ENCODE data around the gene TLN1. TPM values are rescaled to one million over a fixed set of nuclear protein-coding genes. Genes with fewer than 3 reads are reported as not detected.

TLN1 gene
- total and polyA plus RNA-seq, 2 of the 4 experiments (the other 2 are of a cell fraction) = 228 to 346 TPM

GRCh38 chr9:35667939-35668338 is 64.1 kb downstream of the TLN1 start:
- H3K56ac ChIP-seq (ENCODE audit: extremely low read depth, insufficient read depth, low read length) = no peak overlapping the region
- peaks cover 15 to 26% of the 10 kb centered on the region in 2 experiments; a peak in 3 of 4 replicates for H3K79me1 ChIP-seq (ENCODE audit: low read depth in 1 of 2, low read length in 2 of 2)
- peak overlapping the region; percentile 13; the same call in 1 of the 2 replicates for H2AK5ac ChIP-seq (ENCODE audit: low read depth, low read length)
- H3K9me3 ChIP-seq (ENCODE audit: control insufficient read depth, insufficient read depth, low read length) = no peaks in the 10 kb centered on the region
- H2AFZ ChIP-seq (replicated peaks; ENCODE audit: low read length, poor library complexity) = peak overlapping the region; percentile 17
- CTCF ChIA-PET = no interaction called here
- H2BK20ac ChIP-seq (ENCODE audit: low read depth, low read length) = no peak overlapping the region; the same call in 1 of the 2 replicates
- H4K8ac ChIP-seq (ENCODE audit: low read depth in 2 of 2, low read length in 2 of 2) = no peak overlapping the region
- dilution Hi-C loops (cut with HindIII; ENCODE audit: low sequenced_read_pairs, unreplicated experiment) = no loop called here
- no peak overlapping the region for H3K23ac ChIP-seq (ENCODE audit: low read depth, low read length)
- no peak overlapping the region for H2BK5ac ChIP-seq (ENCODE audit: low read depth, low read length, poor library complexity, severe bottlenecking)
- intact Hi-C loops (cut with micrococcal nuclease) = no loop called here
- DNase-seq (no peak), ATAC-seq (ENCODE audit: low read depth) (no peak)
- H3K4me3 ChIP-seq (ENCODE audit: insufficient read depth, low read depth, low read length) = no peak overlapping the region
- H3K9me1 ChIP-seq (ENCODE audit: insufficient read depth, low read length) = peaks cover 27% of the 10 kb centered on the region
- H3K18ac ChIP-seq (ENCODE audit: low read depth, low read length) = no peak overlapping the region
- no peak overlapping the region; the same call in 2 of the 3 replicates for H2BK15ac ChIP-seq (ENCODE audit: low read depth, low read length)
- H3K14ac ChIP-seq (replicated peaks; ENCODE audit: low read depth, low read length) = no peak overlapping the region
- in situ Hi-C loops (cut with MboI; ENCODE audit: low sequenced_read_pairs) = no loop called here
- H3K4ac ChIP-seq (ENCODE audit: low read depth, low read length) = no peak overlapping the region
- H4K5ac ChIP-seq (ENCODE audit: low read depth, low read length) = no peak overlapping the region
- WGBS, 2 experiments (ENCODE audit: extremely low coverage in 2 of 2, insufficient read length in 1 of 2) = 94% methylated on average over 2 of the region's 3 CpGs; no CpG with 5 or more reads in 1 of the 2 experiments
- H3K27ac ChIP-seq (ENCODE audit: insufficient read depth, low read length) = no peak overlapping the region
- no peak overlapping the region for H2AK9ac ChIP-seq (replicated peaks; ENCODE audit: low read depth, low read length, poor library complexity)
- no peaks in the 10 kb centered on the region for H4K20me1 ChIP-seq (ENCODE audit: insufficient read depth, low read length)
- H3K9ac ChIP-seq (ENCODE audit: low read depth, low read length) = no peak overlapping the region
- POLR2A ChIA-PET (ENCODE audit: unreplicated experiment) = no interaction called here
- H3K27me3 ChIP-seq (ENCODE audit: control insufficient read depth, insufficient read depth, low read length) = no peaks in the 10 kb centered on the region
- no peak overlapping the region for H4K91ac ChIP-seq (ENCODE audit: insufficient read depth, low read depth, low read length)
- no TSS peak for BruUV-seq (replicated peaks)
- no peaks in the 10 kb centered on the region for H3K36me3 ChIP-seq (ENCODE audit: control insufficient read depth, insufficient read depth, low read length)
- H2BK120ac ChIP-seq (ENCODE audit: low read depth, low read length) = 0 out of 2 replicates have a peak overlapping the region, but pooled peaks have one; percentile 24
- peaks cover 22% of the 10 kb centered on the region for H3K4me1 ChIP-seq (ENCODE audit: control insufficient read depth, insufficient read depth, low read length)
- no peak overlapping the region for H3K4me2 ChIP-seq (ENCODE audit: low read depth, low read length)
- TF ChIP-seq CHD1 (IDR thresholded peaks at IDR 0.05; ENCODE audit: low read depth, low read length) (no peak), ELK1 (IDR thresholded peaks at IDR 0.05; ENCODE audit: borderline replicate concordance, low read depth, low read length) (no peak), MXI1 (IDR thresholded peaks at IDR 0.05; ENCODE audit: borderline replicate concordance, low read depth, low read length) (no peak), USF2 (IDR thresholded peaks at IDR 0.05; ENCODE audit: low read depth, low read length) (no peak), MAFK (IDR thresholded peaks at IDR 0.05; ENCODE audit: low read depth, low read length) (no peak), RFX5 (IDR thresholded peaks at IDR 0.05; ENCODE audit: low read depth, low read length) (no peak), BHLHE40 (IDR thresholded peaks at IDR 0.05; ENCODE audit: low read depth, low read length) (no peak), NFE2L2 (IDR thresholded peaks at IDR 0.05; ENCODE audit: low read depth, low read length) (no peak), CTCF (conservative IDR thresholded peaks at IDR 0.05; ENCODE audit: low read depth, low read length) (no peak), POLR2A (IDR thresholded peaks at IDR 0.05; ENCODE audit: low read depth, low read length) (no peak)
